ENCODE measurements around the gene NPEPPS.

DNA sequence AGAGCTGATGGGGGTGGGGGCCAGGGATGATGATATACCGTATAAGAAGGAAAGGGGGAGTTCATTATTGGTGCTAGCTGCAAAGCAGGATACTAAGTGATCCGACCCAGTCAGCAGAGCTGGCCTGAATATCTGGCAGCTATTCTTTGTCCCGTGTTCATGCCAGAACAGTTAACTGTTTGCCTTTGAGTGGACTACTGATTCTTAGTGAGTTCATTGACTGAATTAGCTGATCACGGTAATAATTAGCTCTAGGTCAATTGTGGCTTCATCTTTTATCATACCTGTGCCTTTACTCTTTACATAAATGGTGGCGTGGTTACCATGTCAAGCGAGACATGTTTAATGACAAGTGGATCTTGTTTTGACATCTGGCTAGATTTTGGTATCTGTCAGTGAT is 124.1 kb downstream of the NPEPPS start:
- TF ChIP-seq, protein P1, sequence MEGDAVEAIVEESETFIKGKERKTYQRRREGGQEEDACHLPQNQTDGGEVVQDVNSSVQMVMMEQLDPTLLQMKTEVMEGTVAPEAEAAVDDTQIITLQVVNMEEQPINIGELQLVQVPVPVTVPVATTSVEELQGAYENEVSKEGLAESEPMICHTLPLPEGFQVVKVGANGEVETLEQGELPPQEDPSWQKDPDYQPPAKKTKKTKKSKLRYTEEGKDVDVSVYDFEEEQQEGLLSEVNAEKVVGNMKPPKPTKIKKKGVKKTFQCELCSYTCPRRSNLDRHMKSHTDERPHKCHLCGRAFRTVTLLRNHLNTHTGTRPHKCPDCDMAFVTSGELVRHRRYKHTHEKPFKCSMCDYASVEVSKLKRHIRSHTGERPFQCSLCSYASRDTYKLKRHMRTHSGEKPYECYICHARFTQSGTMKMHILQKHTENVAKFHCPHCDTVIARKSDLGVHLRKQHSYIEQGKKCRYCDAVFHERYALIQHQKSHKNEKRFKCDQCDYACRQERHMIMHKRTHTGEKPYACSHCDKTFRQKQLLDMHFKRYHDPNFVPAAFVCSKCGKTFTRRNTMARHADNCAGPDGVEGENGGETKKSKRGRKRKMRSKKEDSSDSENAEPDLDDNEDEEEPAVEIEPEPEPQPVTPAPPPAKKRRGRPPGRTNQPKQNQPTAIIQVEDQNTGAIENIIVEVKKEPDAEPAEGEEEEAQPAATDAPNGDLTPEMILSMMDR (optimal IDR thresholded peaks at IDR 0.05 in 1 of 3, IDR thresholded peaks at IDR 0.05 in 1 of 3, conservative IDR thresholded peaks at IDR 0.05 in 1 of 3; ENCODE audit: extremely low read depth in 1 of 3, insufficient read depth in 2 of 3, low read length in 3 of 3), result no peak
- TF ChIP-seq EZH2 (IDR thresholded peaks at IDR 0.05; ENCODE audit: low read length), result no peak

Data from keratinocyte (primary cell).